Kidney glomerular epithelial cell (primary cell): ENCODE results near the gene SPOCD1.

ENCODE experiments used
- DNase-seq: peaks from one replicate; lab custom pipeline; 2025; lab: John Stamatoyannopoulos, UW

The SPOCD1 gene

GRCh38 chr1:31787261-31787660 is 28.6 kb downstream of the SPOCD1 start:
- DNase-seq = no peak

- DNase-seq = no peak
These were observed 29.3 kb downstream of the SPOCD1 start for GRCh38 chr1:31786366-31787060.

- DNase-seq = no peak
These were observed 29.9 kb downstream of the SPOCD1 start for GRCh38 chr1:31785947-31786290.

- DNase-seq = no peak
These were observed 30.5 kb downstream of the SPOCD1 start for GRCh38 chr1:31785020-31785946.

- DNase-seq = no peak
These were observed 31.3 kb downstream of the SPOCD1 start for GRCh38 chr1:31784356-31785019.

GRCh38 chr1:31783846-31784245 is 32.0 kb downstream of the SPOCD1 start:
- no peak for DNase-seq

GRCh38 chr1:31782421-31783410 is 33.1 kb downstream of the SPOCD1 start:
- DNase-seq = no peak

- DNase-seq = no peak
These were observed 34.0 kb downstream of the SPOCD1 start for GRCh38 chr1:31781756-31782371.

- no peak for DNase-seq
These were observed 34.6 kb downstream of the SPOCD1 start for GRCh38 chr1:31781138-31781755.

- DNase-seq = no peak
These were observed 35.2 kb downstream of the SPOCD1 start for GRCh38 chr1:31780632-31781031.

GRCh38 chr1:31779687-31780086 is 36.1 kb downstream of the SPOCD1 start:
- DNase-seq = no peak

GRCh38 chr1:31778763-31779488 is 36.9 kb downstream of the SPOCD1 start:
- DNase-seq = no peak

GRCh38 chr1:31776516-31776915 is 39.3 kb downstream of the SPOCD1 start:
- DNase-seq = no peak

- no peak for DNase-seq
These were observed 39.8 kb downstream of the SPOCD1 start for GRCh38 chr1:31776032-31776431.

GRCh38 chr1:31775210-31775999 is 40.4 kb downstream of the SPOCD1 start:
- DNase-seq = no peak

- no peak for DNase-seq
These were observed 41.3 kb downstream of the SPOCD1 start for GRCh38 chr1:31774495-31774894.

GRCh38 chr1:31773861-31774260 is 42.0 kb downstream of the SPOCD1 start:
- DNase-seq = no peak

- no peak for DNase-seq
These were observed 43.1 kb downstream of the SPOCD1 start for GRCh38 chr1:31772669-31773248.
